HepG2 (cell line): Measurements from ENCODE around the gene KATNA1. TPM values are rescaled to one million over a fixed set of nuclear protein-coding genes. Genes with fewer than 3 reads are reported as not detected.

Experiments
- ATF7 ChIP-seq, 2 experiments: fragments of 450-650 bp in 1 of 2; sonication (generic) in 1 of 2; formaldehyde crosslinking in 1 of 2; IDR thresholded peaks; 2 replicates each; pipeline versions ENCODE4 v1.4.0 to v1.6.1; 2016 to 2020; ENCODE audit warnings: antibody characterized with exemption in 1 of 2, mild to moderate bottlenecking in 1 of 2, missing genetic modification reagents in 1 of 2
- FOXK2 ChIP-seq: fragments of 450-650 bp; IDR thresholded peaks from 2 replicates; pipeline ENCODE4 v1.6.1; 2016
- GATAD1 ChIP-seq: IDR thresholded peaks from 2 replicates; pipeline ENCODE4 v1.6.1; 2016; ENCODE audit warnings: missing genetic modification reagents, missing compliant biosample characterization
- ONECUT2 ChIP-seq: sonication (generic); formaldehyde crosslinking; IDR thresholded peaks from 2 replicates; pipeline ENCODE4 v1.4.0; 2020; ENCODE audit warnings: missing genetic modification reagents
- PHF8 ChIP-seq: sonication (generic); formaldehyde crosslinking; IDR thresholded peaks from 2 replicates; pipeline ENCODE4 v1.5.0; 2020; ENCODE audit warnings: missing genetic modification reagents
- TMF1 ChIP-seq: sonication (generic); formaldehyde crosslinking; IDR thresholded peaks from 2 replicates; pipeline ENCODE4 v1.8.1; 2022; ENCODE audit warnings: low read depth, missing genetic modification reagents
- ZNF343 ChIP-seq: sonication (generic); formaldehyde crosslinking; IDR thresholded peaks from 2 replicates; pipeline ENCODE4 v1.4.0; 2020; ENCODE audit warnings: mild to moderate bottlenecking, missing genetic modification reagents
- ZNF746 ChIP-seq: sonication (generic); formaldehyde crosslinking; IDR thresholded peaks from 2 replicates; pipeline ENCODE4 v1.8.0; 2022; ENCODE audit warnings: mild to moderate bottlenecking, missing genetic modification reagents
- ZNF766 ChIP-seq: sonication (generic); formaldehyde crosslinking; IDR thresholded peaks from 2 replicates; pipeline ENCODE4 v1.5.0; 2020; ENCODE audit warnings: missing genetic modification reagents, borderline replicate concordance
- ZNF768 ChIP-seq: sonication (generic); formaldehyde crosslinking; IDR thresholded peaks from 2 replicates; pipeline ENCODE4 v1.4.0; 2020; ENCODE audit warnings: missing genetic modification reagents
- polyA plus RNA-seq, 8 experiments: library from polyadenylated mRNA; depleted of rRNA in 3 of 8; stranded (reverse) in 7 of 8; unstranded in 1 of 8; fragments of >200 nt; fragmentation: Illumina TruSeq in 4 of 8; extraction: Trizol in 4 of 8; gene quantifications; 2 replicates each; pipeline versions ENCODE4 v1.2.1 to v1.2.3, GENCODE V29; 2011 to 2016; ENCODE audit warnings: low read depth in 4 of 8, missing spikeins in 1 of 8, mixed read lengths in 1 of 8; ENCODE audit not compliant: insufficient read depth in 1 of 8
- total RNA-seq, 5 experiments: library from RNA; depleted of rRNA; stranded (reverse); fragments of >200 nt; fragmentation: Illumina TruSeq; extraction: Trizol; gene quantifications; 2 replicates each; pipeline ENCODE4 v1.2.3, GENCODE V29; 2016; ENCODE audit warnings: low read depth in 1 of 5
- TF ChIP-seq, protein P1 (sequence below): sonication (generic); formaldehyde crosslinking; IDR thresholded peaks from 2 replicates; pipeline ENCODE4 v1.4.0; 2020; ENCODE audit warnings: missing genetic modification reagents, borderline replicate concordance
- TF ChIP-seq, protein P2 (sequence below): sonication (generic); formaldehyde crosslinking; IDR thresholded peaks from 2 replicates; pipeline ENCODE4 v1.8.1; 2022; ENCODE audit warnings: low read depth, mild to moderate bottlenecking, missing genetic modification reagents
- TF ChIP-seq, protein P3 (sequence below): IDR thresholded peaks from 2 replicates; pipeline ENCODE4 v1.6.1; 2012; ENCODE audit warnings: low read depth, low read length, improper control_type of control experiment
- TF ChIP-seq, protein P4 (sequence below): sonication (generic); formaldehyde crosslinking; IDR thresholded peaks from 2 replicates; pipeline ENCODE4 v1.5.1; 2020; ENCODE audit warnings: mild to moderate bottlenecking, moderate library complexity, missing genetic modification reagents

Gene KATNA1
- total and polyA plus RNA-seq, 2 of the 13 experiments (the other 11 are each of a cell fraction or from before 2014, with no cell fraction given): 14.8 to 25.3 TPM

DNA sequence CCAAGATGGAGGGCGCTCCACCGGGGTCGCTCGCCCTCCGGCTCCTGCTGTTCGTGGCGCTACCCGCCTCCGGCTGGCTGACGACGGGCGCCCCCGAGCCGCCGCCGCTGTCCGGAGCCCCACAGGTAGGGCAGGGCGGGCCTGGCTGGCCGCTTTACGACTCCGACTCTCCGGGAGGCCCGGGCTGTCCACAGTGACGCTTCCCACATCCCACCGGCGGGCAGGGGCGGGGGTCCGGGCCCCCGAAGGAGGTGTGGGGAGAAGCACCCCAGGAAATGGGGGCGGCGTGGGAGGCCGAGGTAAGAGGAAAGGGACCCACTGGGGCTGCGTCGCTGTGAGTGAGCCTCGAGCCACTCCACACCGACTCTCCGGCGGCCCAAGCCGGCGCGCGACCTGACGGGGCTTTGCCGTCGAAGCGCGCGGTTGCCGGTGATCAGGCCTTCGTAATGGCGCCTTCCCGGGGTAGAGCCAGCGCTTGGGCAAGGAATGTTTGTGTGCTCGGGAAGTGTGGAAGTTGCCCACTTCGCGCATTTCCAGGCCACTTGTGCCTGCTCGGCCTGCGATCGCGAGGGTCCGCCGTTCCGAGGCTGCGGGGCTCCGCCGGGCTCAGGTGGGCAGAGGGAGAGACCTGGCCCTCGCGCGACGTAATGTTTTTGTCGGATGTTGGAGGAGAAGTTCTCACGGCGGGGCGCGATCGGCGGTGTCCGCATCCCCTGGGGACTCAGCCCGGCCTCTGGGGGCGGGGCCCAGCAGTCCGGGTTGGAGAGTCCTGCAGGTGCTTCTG lies 81.9 kb downstream of the KATNA1 start (continued):
- no peak for TF ChIP-seq ATF7 (IDR thresholded peaks at IDR 0.05)
- 0 out of 2 replicates have a peak, but pooled peaks have one; percentile 27 for TF ChIP-seq ATF7 (CRISPR knock-in tag; IDR thresholded peaks at IDR 0.05)
- TF ChIP-seq PHF8 (CRISPR knock-in tag): peak; percentile 89
- TF ChIP-seq, protein P1, sequence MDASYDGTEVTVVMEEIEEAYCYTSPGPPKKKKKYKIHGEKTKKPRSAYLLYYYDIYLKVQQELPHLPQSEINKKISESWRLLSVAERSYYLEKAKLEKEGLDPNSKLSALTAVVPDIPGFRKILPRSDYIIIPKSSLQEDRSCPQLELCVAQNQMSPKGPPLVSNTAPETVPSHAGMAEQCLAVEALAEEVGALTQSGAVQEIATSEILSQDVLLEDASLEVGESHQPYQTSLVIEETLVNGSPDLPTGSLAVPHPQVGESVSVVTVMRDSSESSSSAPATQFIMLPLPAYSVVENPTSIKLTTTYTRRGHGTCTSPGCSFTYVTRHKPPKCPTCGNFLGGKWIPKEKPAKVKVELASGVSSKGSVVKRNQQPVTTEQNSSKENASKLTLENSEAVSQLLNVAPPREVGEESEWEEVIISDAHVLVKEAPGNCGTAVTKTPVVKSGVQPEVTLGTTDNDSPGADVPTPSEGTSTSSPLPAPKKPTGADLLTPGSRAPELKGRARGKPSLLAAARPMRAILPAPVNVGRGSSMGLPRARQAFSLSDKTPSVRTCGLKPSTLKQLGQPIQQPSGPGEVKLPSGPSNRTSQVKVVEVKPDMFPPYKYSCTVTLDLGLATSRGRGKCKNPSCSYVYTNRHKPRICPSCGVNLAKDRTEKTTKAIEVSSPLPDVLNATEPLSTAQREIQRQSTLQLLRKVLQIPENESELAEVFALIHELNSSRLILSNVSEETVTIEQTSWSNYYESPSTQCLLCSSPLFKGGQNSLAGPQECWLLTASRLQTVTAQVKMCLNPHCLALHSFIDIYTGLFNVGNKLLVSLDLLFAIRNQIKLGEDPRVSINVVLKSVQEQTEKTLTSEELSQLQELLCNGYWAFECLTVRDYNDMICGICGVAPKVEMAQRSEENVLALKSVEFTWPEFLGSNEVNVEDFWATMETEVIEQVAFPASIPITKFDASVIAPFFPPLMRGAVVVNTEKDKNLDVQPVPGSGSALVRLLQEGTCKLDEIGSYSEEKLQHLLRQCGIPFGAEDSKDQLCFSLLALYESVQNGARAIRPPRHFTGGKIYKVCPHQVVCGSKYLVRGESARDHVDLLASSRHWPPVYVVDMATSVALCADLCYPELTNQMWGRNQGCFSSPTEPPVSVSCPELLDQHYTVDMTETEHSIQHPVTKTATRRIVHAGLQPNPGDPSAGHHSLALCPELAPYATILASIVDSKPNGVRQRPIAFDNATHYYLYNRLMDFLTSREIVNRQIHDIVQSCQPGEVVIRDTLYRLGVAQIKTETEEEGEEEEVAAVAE (CRISPR knock-in tag): 0 out of 2 replicates have a peak, but pooled peaks have one; percentile 32
- no peak for TF ChIP-seq FOXK2
- TF ChIP-seq, protein P2, sequence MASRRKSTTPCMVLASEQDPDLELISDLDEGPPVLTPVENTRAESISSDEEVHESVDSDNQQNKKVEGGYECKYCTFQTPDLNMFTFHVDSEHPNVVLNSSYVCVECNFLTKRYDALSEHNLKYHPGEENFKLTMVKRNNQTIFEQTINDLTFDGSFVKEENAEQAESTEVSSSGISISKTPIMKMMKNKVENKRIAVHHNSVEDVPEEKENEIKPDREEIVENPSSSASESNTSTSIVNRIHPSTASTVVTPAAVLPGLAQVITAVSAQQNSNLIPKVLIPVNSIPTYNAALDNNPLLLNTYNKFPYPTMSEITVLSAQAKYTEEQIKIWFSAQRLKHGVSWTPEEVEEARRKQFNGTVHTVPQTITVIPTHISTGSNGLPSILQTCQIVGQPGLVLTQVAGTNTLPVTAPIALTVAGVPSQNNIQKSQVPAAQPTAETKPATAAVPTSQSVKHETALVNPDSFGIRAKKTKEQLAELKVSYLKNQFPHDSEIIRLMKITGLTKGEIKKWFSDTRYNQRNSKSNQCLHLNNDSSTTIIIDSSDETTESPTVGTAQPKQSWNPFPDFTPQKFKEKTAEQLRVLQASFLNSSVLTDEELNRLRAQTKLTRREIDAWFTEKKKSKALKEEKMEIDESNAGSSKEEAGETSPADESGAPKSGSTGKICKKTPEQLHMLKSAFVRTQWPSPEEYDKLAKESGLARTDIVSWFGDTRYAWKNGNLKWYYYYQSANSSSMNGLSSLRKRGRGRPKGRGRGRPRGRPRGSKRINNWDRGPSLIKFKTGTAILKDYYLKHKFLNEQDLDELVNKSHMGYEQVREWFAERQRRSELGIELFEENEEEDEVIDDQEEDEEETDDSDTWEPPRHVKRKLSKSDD (CRISPR knock-in tag): peak; percentile 53; the same call in 1 of the 2 replicates
- TF ChIP-seq ONECUT2 (CRISPR knock-in tag): no peak
- 0 out of 2 replicates have a peak, but pooled peaks have one; percentile 53 for TF ChIP-seq GATAD1 (CRISPR knock-in tag)
- TF ChIP-seq ZNF746: peak; percentile 26; the same call in 1 of the 2 replicates
- TF ChIP-seq, protein P3, sequence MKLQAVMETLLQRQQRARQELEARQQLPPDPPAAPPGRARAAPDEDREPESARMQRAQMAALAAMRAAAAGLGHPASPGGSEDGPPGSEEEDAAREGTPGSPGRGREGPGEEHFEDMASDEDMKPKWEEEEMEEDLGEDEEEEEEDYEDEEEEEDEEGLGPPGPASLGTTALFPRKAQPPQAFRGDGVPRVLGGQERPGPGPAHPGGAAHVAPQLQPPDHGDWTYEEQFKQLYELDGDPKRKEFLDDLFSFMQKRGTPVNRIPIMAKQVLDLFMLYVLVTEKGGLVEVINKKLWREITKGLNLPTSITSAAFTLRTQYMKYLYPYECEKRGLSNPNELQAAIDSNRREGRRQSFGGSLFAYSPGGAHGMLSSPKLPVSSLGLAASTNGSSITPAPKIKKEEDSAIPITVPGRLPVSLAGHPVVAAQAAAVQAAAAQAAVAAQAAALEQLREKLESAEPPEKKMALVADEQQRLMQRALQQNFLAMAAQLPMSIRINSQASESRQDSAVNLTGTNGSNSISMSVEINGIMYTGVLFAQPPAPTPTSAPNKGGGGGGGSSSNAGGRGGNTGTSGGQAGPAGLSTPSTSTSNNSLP: no peak
- no peak for TF ChIP-seq ZNF766 (CRISPR knock-in tag)
- TF ChIP-seq ZNF768 (CRISPR knock-in tag): peak; percentile 63
- TF ChIP-seq, protein P4, sequence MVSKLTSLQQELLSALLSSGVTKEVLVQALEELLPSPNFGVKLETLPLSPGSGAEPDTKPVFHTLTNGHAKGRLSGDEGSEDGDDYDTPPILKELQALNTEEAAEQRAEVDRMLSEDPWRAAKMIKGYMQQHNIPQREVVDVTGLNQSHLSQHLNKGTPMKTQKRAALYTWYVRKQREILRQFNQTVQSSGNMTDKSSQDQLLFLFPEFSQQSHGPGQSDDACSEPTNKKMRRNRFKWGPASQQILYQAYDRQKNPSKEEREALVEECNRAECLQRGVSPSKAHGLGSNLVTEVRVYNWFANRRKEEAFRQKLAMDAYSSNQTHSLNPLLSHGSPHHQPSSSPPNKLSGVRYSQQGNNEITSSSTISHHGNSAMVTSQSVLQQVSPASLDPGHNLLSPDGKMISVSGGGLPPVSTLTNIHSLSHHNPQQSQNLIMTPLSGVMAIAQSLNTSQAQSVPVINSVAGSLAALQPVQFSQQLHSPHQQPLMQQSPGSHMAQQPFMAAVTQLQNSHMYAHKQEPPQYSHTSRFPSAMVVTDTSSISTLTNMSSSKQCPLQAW (CRISPR knock-in tag): peak; percentile 75
- TF ChIP-seq TMF1 (CRISPR knock-in tag): peak; percentile 70; the same call in 1 of the 2 replicates
- TF ChIP-seq ZNF343 (CRISPR knock-in tag): peak; percentile 54; the same call in 1 of the 2 replicates
